GM12892 (cell line): ENCODE results near the gene IL17B.

Experiments
- DNase-seq: peaks from one replicate; pipeline ENCODE4 v3.0.0; 2011; ENCODE audit not compliant: insufficient read length
- FAIRE-seq: peaks from 2 replicates; lab custom pipeline; 2011; peaks lifted over from hg19 to GRCh38; lab: Jason Lieb, UNC
- POLR2A ChIP-seq: IDR thresholded peaks from 2 replicates; pipeline ENCODE4 v1.6.1; 2011; ENCODE audit warnings: low read depth, low read length, control low read depth
- POLR2AphosphoS5 ChIP-seq: IDR thresholded peaks from 2 replicates; pipeline ENCODE4 v1.6.1; 2011; ENCODE audit warnings: low read depth, low read length, control low read depth
- TAF1 ChIP-seq: IDR thresholded peaks from 2 replicates; pipeline ENCODE4 v1.6.1; 2011; ENCODE audit warnings: low read depth, mild to moderate bottlenecking, control low read depth, low read length, borderline replicate concordance

IL17B gene

DNA sequence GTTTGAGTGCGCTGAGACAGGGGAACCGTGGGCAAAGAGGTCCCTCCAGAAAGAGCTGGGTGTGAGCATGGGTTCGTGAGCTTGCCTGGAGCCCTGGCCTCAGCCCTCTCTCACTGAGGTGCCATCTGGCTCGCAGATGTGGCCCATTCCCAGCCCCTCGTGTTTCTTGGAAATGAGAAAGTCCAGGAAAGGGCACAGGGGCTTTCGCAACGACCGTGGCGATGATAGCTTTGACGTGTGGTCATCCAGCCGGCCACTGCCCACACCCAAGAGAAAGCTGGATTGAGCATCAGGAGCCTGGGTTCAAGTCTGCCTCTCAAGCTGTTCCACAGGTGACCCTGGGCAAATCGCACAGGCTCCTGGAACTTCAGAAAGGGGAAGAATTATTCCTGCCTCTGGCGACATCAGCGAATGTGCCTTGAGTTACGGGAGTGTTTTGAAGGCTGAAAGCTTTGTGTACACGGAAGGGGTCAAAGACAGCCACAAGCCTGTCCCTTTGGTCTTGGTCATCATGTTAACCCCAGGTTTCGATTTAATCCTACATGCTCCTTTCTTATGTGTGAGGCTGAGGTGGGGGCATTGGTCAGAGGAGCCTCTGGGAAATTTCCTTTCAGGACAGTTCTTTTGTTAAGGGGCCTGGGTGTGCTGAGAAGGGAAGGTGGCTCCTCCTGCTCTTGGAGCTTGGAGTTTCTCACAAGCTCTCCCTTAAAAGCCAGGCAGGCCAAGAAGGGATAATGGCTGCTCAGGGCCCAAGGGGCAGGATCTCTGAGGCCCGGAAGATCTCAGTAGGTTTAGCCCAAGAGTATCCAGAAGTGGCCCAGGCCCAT, 41.7 kb upstream of the IL17B start:
- TF ChIP-seq TAF1 (no peak), POLR2A (no peak), POLR2AphosphoS5 (no peak)
- no peak for FAIRE-seq
- no peak for DNase-seq

DNA sequence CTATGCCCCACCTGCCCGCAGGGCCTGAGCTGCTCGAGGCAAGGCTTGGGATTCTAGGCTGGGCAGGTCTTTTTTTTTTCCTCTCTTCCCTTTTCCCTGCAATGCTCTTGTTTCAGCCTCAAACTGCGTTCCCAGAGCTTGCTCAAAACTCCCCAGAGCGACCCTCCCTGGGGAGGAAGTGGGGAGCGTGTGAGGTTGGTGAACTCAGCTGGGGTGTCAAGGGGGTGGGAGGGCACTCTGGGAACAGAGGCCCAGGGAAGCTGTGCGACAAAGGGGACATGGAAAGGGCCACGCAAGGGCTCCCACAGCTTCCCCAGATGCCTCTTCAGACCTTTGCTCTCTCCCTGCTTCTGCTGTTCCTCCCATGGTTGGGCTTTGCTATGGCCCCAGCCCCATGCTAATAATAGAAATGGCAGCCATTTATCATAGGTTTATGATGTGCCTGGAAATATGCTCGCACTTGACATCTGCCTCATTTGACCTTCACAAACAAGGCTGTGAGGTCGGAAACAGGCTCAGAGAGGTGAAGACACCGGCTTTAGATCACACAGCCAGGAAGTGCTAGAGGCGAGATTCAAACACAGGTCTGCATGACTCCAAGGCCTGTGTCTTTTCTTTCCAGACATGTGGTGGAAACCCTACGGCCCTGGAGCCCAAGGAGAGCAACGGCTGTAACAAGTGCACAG, 40.9 kb upstream of the IL17B start:
- no peak for FAIRE-seq
- no peak for TF ChIP-seq POLR2A
- no peak for TF ChIP-seq TAF1
- no peak for TF ChIP-seq POLR2AphosphoS5

DNA sequence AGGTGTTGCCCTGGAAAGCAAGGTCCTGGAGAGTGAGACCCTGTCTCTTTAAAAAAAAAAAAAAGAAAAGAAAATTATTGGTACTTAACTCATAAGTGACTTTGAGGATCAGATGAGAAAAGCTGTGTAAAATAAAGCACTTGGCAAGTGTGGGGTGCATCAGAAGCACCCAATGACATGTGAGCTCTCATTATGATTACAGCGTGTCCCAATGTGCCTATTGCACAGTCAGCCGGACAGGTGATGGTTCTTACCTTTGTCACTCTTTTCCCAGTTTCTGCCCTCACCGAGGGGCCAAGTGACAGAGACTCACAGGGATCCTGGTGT, 40.4 kb upstream of the IL17B start:
- no peak for DNase-seq
- TF ChIP-seq POLR2A (no peak), TAF1 (no peak), POLR2AphosphoS5 (no peak)
- FAIRE-seq, result no peak

More for the DNA sequence above, 40.9 kb upstream of the IL17B start:
- DNase-seq, result no peak

DNA sequence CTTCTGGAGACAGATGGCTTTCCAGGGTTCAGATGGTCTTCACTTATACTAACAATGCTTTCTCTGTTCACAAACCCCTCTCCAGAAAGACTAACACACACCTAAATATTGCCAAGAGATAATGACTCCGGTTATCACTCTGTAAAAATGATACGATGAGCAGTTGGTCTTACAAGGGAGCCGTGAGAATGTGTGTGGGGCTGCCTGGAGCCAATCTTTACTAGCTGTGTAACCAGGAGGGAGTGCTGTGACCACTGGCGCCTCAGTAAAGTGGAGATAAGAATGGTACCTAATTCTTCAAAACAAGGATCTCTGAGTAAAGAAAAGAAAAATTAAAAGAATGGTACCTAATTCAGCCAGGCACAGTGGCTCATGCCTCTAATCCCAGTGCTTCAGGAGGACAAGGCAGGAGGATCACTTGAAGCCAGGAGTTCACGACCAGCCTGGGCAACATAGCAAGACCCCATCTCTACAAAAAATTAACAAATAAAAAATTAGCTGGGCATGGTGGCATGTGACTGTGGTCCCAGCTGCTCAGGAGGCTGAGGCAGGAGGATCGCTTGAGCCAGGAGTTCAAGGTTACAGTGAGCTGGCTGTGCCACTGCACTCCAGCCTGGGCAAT, 39.9 kb upstream of the IL17B start:
- no peak for FAIRE-seq
- no peak for DNase-seq
- TF ChIP-seq POLR2A (no peak), POLR2AphosphoS5 (no peak), TAF1 (no peak)

DNA sequence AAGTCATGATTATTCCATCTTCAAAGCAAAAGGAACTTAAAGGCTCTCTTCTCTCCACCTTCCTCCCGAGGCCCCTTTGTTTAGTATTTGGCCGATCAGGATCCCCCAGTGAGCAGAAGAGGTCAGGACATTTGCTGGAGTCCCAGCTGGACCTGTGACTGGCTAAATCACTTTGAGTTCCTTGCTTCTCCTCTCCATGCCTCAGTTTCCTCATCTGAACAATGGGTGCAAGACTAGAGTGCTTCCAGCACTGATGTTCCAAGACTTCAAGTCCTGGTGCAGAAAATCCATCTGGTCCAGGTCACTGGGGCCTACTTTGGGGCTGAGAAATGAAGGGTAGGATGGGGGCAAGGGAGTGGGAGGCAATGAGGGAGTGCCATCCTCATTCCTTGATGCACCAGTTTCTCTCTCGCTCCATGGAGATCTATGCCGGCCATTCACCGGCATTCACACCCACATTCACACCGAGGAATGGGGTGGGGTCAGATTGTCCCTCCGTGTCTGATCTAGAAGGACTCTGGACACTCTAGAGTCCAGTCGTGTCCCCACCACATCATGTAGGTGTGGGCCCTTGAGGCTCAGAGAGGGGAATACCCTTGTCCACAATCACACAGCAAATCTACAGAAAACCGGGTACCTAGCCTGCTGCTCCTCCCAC, 38.7 kb upstream of the IL17B start:
- no peak for TF ChIP-seq POLR2A
- no peak for TF ChIP-seq TAF1
- TF ChIP-seq POLR2AphosphoS5, result no peak

DNA sequence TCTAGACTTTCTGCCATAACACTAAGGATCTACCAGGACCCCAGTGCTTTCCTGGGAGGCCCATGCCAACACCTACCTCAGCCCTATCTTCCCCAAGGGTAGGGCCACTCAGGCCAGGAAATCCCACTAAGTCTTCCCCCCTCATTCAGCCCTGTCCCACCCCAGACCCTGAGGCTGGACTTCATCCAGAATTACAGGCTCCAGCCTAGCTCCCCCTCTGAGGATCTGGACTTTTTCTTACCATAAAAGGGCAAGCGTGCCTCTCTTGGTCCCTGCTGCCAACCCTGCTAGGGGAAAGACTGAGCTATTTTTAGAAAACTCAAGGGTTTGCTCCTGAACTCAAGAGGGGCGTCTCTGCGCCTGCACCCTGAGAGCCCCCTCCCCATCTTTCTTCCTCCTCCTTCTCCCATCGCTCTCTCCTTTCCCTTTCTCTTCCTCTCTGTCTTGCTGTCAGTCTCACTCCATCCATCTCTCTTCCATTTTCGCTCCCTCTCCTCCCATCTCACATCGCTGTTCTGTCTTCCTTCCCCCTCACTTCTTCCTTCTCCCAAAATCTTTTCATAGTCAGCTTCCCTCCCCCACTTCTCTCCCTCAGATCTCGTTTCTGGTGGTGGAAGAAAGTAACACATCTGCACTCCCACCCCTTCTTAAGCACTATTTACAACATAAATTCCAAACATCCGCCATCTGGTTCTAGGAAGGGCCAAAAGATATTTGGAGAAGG, 38.1 kb upstream of the IL17B start:
- FAIRE-seq (no peak), DNase-seq (no peak)
- TF ChIP-seq POLR2AphosphoS5, result no peak
- no peak for TF ChIP-seq POLR2A
- no peak for TF ChIP-seq TAF1

More for the DNA sequence above, 38.7 kb upstream of the IL17B start:
- DNase-seq (no peak), FAIRE-seq (no peak)

DNA sequence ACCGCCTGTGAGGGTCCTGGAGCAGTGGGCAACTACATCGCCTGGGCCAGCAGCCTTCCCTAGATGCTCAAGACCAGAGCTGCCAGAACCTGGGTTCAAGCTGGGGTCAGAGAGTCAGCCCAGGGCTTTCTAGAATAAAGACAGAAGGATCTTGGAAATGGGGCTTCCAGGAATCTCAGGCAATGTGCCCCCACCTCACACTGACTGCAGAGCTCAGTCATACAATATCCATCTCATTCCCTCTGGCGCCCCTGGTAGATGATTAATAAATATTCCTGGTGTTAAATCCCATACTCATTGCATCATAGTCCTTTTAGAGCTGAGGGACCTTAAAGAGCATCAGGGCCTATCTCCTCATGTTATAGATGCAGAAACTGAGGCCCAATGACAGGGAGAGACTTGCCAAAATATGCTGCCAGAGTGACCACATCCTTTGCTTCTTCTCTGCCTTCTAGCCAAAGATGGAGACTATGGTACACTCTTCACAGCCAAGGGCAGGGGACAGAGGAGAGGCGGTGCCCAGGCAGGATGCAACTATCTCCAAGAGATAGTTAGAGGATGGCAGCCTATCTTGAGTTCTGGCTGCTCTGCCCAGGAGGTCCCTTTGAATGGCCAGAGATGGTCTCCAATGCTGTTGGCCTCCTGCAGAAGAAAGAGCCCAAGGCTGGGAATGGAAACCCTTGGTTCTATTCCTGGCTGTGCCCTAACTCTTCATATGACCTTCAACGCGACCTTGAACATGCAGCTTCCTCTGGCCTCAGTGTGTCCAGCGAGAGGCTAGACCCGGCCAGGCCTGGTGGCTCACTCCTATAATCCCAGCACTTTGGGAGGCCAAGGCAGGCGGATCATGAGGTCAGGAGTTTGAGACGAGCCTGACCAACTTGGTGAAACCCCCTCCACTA, 36.2 kb upstream of the IL17B start:
- FAIRE-seq, result no peak

DNA sequence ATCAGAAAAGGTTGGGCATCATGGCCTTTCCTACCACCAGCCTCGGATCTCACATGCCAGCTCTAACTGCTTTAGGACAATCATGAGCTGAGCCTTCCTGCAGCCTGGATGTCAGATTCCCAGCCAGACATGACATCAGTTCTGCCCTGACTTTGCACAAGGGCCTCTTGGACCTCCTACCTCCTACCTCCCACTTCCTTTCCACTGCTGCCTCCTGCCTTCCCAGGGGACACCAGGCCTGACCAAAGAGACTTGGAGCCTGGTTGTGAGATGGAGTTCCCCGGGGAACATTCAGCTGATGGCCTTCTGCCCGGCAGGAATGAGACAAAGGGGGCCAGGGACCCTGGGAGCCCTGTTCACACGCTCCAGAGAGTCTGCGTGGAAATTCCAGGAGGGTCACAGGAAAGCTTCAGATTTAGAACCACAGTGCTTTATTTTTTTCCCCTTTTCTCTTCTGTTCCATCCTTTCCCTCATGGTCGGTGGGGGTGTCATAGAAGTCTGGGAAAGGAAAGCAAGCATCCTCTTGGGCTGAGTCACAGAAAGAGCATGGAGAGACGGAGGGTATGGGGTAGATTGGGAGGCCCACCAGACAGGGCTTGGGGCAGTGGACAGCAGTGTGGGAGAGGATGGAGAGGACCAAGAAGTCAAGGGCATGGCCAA, 35.4 kb upstream of the IL17B start:
- FAIRE-seq (no peak), DNase-seq (no peak)
- TF ChIP-seq POLR2AphosphoS5, result no peak
- no peak for TF ChIP-seq POLR2A
- no peak for TF ChIP-seq TAF1

More for the DNA sequence above, 36.2 kb upstream of the IL17B start:
- TF ChIP-seq POLR2AphosphoS5 (no peak), TAF1 (no peak), POLR2A (no peak)
- no peak for DNase-seq

DNA sequence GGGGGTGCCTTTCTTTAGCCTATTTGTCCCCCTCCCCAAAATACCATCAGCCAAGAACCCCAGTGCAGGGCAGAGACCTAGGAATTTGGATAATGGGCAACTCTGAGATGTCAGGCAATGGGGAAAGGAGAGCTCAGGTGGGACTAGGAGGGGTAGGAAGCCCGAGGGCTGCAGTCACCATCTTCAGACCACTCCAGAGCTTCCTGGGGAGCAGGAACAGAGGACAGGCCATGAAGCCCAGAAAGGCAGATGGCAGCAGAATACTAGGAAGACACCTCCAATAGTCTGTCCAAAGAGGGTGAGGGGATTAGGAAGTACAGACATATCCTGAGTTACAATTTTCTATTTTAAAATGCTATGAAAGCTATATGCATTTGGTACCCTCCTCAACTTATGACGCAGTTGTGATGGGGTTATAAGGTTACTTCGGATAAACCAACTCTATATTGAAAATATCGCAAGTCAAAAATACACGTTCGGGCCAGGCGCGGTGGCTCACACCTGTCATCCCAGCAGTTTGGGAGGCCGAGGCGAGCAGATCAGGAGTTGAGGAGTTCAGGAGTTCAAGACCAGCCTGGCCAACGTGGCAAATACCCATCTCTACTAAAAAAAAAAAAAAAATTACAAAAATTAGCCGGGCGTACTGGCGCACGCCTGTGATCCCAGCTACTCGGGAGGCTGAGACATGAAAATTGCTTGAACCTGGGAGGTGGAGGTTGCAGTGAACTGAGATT, 34.6 kb upstream of the IL17B start:
- TF ChIP-seq POLR2AphosphoS5, result no peak
- no peak for TF ChIP-seq POLR2A
- no peak for TF ChIP-seq TAF1
- FAIRE-seq (no peak), DNase-seq (no peak)
